H1 (cell line): ENCODE measurements around the gene FAM83G. TPM values are rescaled to one million over a fixed set of nuclear protein-coding genes. Genes with fewer than 3 reads are reported as not detected.

ENCODE experiments used
- CTCF ChIA-PET: fragments of 300-600 bp; sonication (Branson Sonifier 250); formaldehyde crosslinking; loops from one replicate; lab custom pipeline; 2021; ENCODE audit not compliant: partially characterized antibody; lab: Charles Lee
- POLR2A ChIA-PET: fragments of 300-600 bp; sonication (Branson Sonifier 250); formaldehyde crosslinking; loops from one replicate; lab custom pipeline; 2021; ENCODE audit warnings: inconsistent platforms; ENCODE audit not compliant: partially characterized antibody; lab: Charles Lee
- DNase-seq, 2 experiments: peaks; one replicate each; pipeline versions ENCODE4 v3.0.0 to v3.0.0-alpha.2; 2010 to 2022; ENCODE audit warnings: low spot score in 2 of 2, low read depth in 1 of 2, mixed read lengths in 1 of 2
- FAIRE-seq: peaks from 2 replicates; lab custom pipeline; 2011; peaks lifted over from hg19 to GRCh38; lab: Jason Lieb, UNC
- H2AFZ ChIP-seq: 2 replicates; pipeline ENCODE4 v1.8.1; 2012; ENCODE audit warnings: low read length, inconsistent platforms
- H2AK5ac ChIP-seq: 2 replicates; pipeline ENCODE4 v1.6.1; 2013; ENCODE audit warnings: low read depth, low read length
- H2BK120ac ChIP-seq: replicated peaks from 2 replicates; pipeline ENCODE3; 2013; ENCODE audit warnings: low read depth, low read length, inconsistent platforms
- H2BK12ac ChIP-seq: 2 replicates; pipeline ENCODE4 v1.6.1; 2013; ENCODE audit warnings: low read depth, low read length
- H2BK15ac ChIP-seq: 2 replicates; pipeline ENCODE4 v1.6.1; 2013; ENCODE audit warnings: low read length
- H2BK20ac ChIP-seq: 2 replicates; pipeline ENCODE4 v1.6.1; 2013; ENCODE audit warnings: low read length
- H2BK5ac ChIP-seq: 2 replicates; pipeline ENCODE4 v1.6.1; 2013; ENCODE audit warnings: low read depth, low read length
- H3K14ac ChIP-seq: 2 replicates; pipeline ENCODE4 v1.6.1; 2013; ENCODE audit warnings: inconsistent platforms; ENCODE audit not compliant: insufficient read length
- H3K18ac ChIP-seq: 2 replicates; pipeline ENCODE4 v1.6.1; 2013; ENCODE audit warnings: low read length; ENCODE audit errors: extremely low read depth
- H3K23ac ChIP-seq: 2 replicates; pipeline ENCODE4 v1.6.1; 2013; ENCODE audit warnings: inconsistent platforms; ENCODE audit not compliant: insufficient read length
- H3K23me2 ChIP-seq: 2 replicates; pipeline ENCODE4 v1.6.1; 2013; ENCODE audit warnings: low read depth, low read length
- H3K27ac ChIP-seq: 2 replicates; pipeline ENCODE4 v1.6.1; 2011; ENCODE audit warnings: low read depth, low read length, inconsistent platforms
- H3K27me3 ChIP-seq, 4 experiments: replicated peaks in 1 of 4; 1 replicate in 1 of 4; 2 replicates in 3 of 4; pipeline versions ENCODE4 v1.6.1 to v1.8.1; 2011 to 2013; ENCODE audit warnings: low read length in 3 of 4, mild to moderate bottlenecking in 3 of 4, inconsistent platforms in 2 of 4, mixed read lengths in 2 of 4, moderate library complexity in 1 of 4; ENCODE audit not compliant: control insufficient read depth in 3 of 4, insufficient read depth in 3 of 4; ENCODE audit errors: extremely low read depth in 1 of 4
- H3K36me3 ChIP-seq, 4 experiments: 2 replicates each; pipeline versions ENCODE4 v1.6.1 to v1.8.1; 2011 to 2013; ENCODE audit warnings: mild to moderate bottlenecking in 4 of 4, low read length in 3 of 4, moderate library complexity in 2 of 4, control low read depth in 1 of 4, inconsistent platforms in 1 of 4; ENCODE audit not compliant: insufficient read depth in 4 of 4, control insufficient read depth in 2 of 4
- H3K4ac ChIP-seq: replicated peaks from 2 replicates; pipeline ENCODE3; 2013; ENCODE audit warnings: low read length, low read depth, mixed read lengths, inconsistent platforms; ENCODE audit not compliant: insufficient read length
- H3K4me1 ChIP-seq, 4 experiments: replicated peaks in 1 of 4; 1 replicate in 1 of 4; 2 replicates in 3 of 4; pipeline versions ENCODE4 v1.6.1 to v1.8.1; 2011 to 2013; ENCODE audit warnings: low read length in 3 of 4, inconsistent platforms in 2 of 4, mixed read lengths in 1 of 4; ENCODE audit not compliant: insufficient read depth in 4 of 4, control insufficient read depth in 3 of 4
- H3K4me2 ChIP-seq, 2 experiments: 2 replicates each; pipeline versions ENCODE4 v1.6.1 to v1.8.1; 2011 to 2013; ENCODE audit warnings: low read depth in 2 of 2, low read length in 2 of 2, control low read depth in 1 of 2, inconsistent platforms in 1 of 2, mild to moderate bottlenecking in 1 of 2; ENCODE audit not compliant: insufficient read depth in 1 of 2
- H3K4me3 ChIP-seq, 4 experiments: fragments of 200-600, 300-600 bp in 1 of 4; sonication (generic), shearing (Covaris generic), sonication (Bioruptor Twin) in 1 of 4; 2 replicates each; pipeline versions ENCODE4 v1.5.1 to v1.8.1; 2011 to 2016; ENCODE audit warnings: low read length in 4 of 4, low read depth in 3 of 4, control low read depth in 2 of 4, inconsistent platforms in 2 of 4, mild to moderate bottlenecking in 2 of 4, mixed read lengths in 1 of 4, moderate library complexity in 1 of 4; ENCODE audit not compliant: insufficient read depth in 2 of 4; ENCODE audit errors: extremely low read depth in 1 of 4
- H3K56ac ChIP-seq: replicated peaks from 2 replicates; pipeline ENCODE3; 2013; ENCODE audit warnings: low read depth, mild to moderate bottlenecking, mixed read lengths, low read length, inconsistent platforms; ENCODE audit not compliant: insufficient read length
- H3K79me1 ChIP-seq: 2 replicates; pipeline ENCODE4 v1.6.1; 2013; ENCODE audit warnings: low read depth, low read length, control low read depth
- H3K79me2 ChIP-seq, 2 experiments: 2 replicates each; pipeline versions ENCODE4 v1.6.1 to v1.8.1; 2012 to 2013; ENCODE audit warnings: low read length in 2 of 2, mild to moderate bottlenecking in 2 of 2, inconsistent platforms in 1 of 2; ENCODE audit not compliant: insufficient read depth in 2 of 2, control insufficient read depth in 1 of 2
- H3K9ac ChIP-seq, 4 experiments: replicated peaks in 1 of 4; 1 replicate in 1 of 4; 2 replicates in 3 of 4; pipeline versions ENCODE4 v1.6.1 to v1.8.1; 2011 to 2013; ENCODE audit warnings: low read depth in 3 of 4, low read length in 3 of 4, control low read depth in 2 of 4, mild to moderate bottlenecking in 2 of 4, moderate library complexity in 2 of 4, inconsistent platforms in 1 of 4; ENCODE audit errors: extremely low read depth in 1 of 4
- H3K9me3 ChIP-seq, 2 experiments: 2 replicates each; pipeline versions ENCODE4 v1.6.1 to v1.8.1; 2012 to 2013; ENCODE audit warnings: mild to moderate bottlenecking in 2 of 2, moderate library complexity in 2 of 2, control low read depth in 1 of 2, inconsistent platforms in 1 of 2, low read depth in 1 of 2, low read length in 1 of 2, mixed read lengths in 1 of 2; ENCODE audit not compliant: insufficient read depth in 2 of 2
- H4K20me1 ChIP-seq, 2 experiments: replicated peaks in 1 of 2; 2 replicates each; pipeline versions ENCODE3 to v1.8.1; 2011 to 2013; ENCODE audit warnings: inconsistent platforms in 2 of 2, low read length in 2 of 2, mild to moderate bottlenecking in 1 of 2; ENCODE audit not compliant: insufficient read depth in 2 of 2, control insufficient read depth in 1 of 2
- H4K5ac ChIP-seq: 2 replicates; pipeline ENCODE4 v1.6.1; 2013; ENCODE audit warnings: low read length, low read depth, mixed read lengths, inconsistent platforms; ENCODE audit not compliant: insufficient read length
- H4K8ac ChIP-seq: 2 replicates; pipeline ENCODE4 v1.8.0; 2013; ENCODE audit warnings: mild to moderate bottlenecking, moderate library complexity, low read length, inconsistent platforms; ENCODE audit not compliant: insufficient read depth; ENCODE audit errors: extremely low read depth
- H4K91ac ChIP-seq: replicated peaks from 2 replicates; pipeline ENCODE3; 2013; ENCODE audit warnings: low read length, mixed read lengths, inconsistent platforms; ENCODE audit not compliant: insufficient read length
- ASH2L ChIP-seq: fragments of 200-600, 300-600 bp; sonication (generic); IDR thresholded peaks from one replicate; pipeline ENCODE4 v1.7.1; 2017; ENCODE audit warnings: low read length
- CEBPB ChIP-seq: IDR thresholded peaks from 2 replicates; pipeline ENCODE4 v1.6.1; 2012; ENCODE audit warnings: low read depth, low read length
- CREB1 ChIP-seq: IDR thresholded peaks from 2 replicates; pipeline ENCODE4 v1.6.1; 2012; ENCODE audit warnings: inconsistent platforms
- E2F6 ChIP-seq: IDR thresholded peaks from 2 replicates; pipeline ENCODE4 v1.6.1; 2012; ENCODE audit warnings: inconsistent platforms
- POLR2A ChIP-seq, 2 experiments: IDR thresholded peaks; 1 replicate in 1 of 2; 2 replicates in 1 of 2; pipeline ENCODE4 v1.6.1; 2011; ENCODE audit warnings: low read depth in 2 of 2, low read length in 2 of 2, mild to moderate bottlenecking in 2 of 2; ENCODE audit errors: control extremely low read depth in 1 of 2
- SIRT6 ChIP-seq: IDR thresholded peaks from one replicate; pipeline ENCODE4 v1.7.1; 2012; ENCODE audit warnings: low read length, inconsistent platforms
- WGBS, 2 experiments: shearing (Covaris generic) in 1 of 2; methylation state at CpG; one replicate each; pipeline versions ENCODE4 v1.1.6 to v1.1.7; 2013 to 2015; ENCODE audit warnings: low lambda C conversion rate in 2 of 2, mixed read lengths in 2 of 2, inconsistent platforms in 1 of 2, low coverage in 1 of 2, missing lambda C conversion rate in 1 of 2; ENCODE audit not compliant: insufficient replicate concordance in 2 of 2, insufficient coverage in 1 of 2, insufficient read length in 1 of 2; ENCODE audit errors: extremely low coverage in 1 of 2, missing lambda C conversion rate in 1 of 2; 5-methylcytosine and 5-hydroxymethylcytosine counted together
- polyA plus RNA-seq, 7 experiments: library from polyadenylated mRNA; depleted of rRNA in 3 of 7; stranded (reverse) in 5 of 7; unstranded in 2 of 7; fragments of >200 nt in 5 of 7; fragments of 200-250 nt in 2 of 7; gene quantifications; 1 replicate in 5 of 7; 2 replicates in 1 of 7; 4 replicates in 1 of 7; pipeline versions ENCODE4 v1.2.1 to v1.2.3, GENCODE V29; 2011 to 2013; ENCODE audit warnings: missing spikeins in 2 of 7, mixed read lengths in 2 of 7
- total RNA-seq: library from RNA; stranded (reverse); fragmentation: NEBNext Ultra II Directional; extraction: Animal tissue kit (Norgen Biotek cat#: 25700); gene quantifications from 2 replicates; pipeline ENCODE4 v1.2.1, GENCODE V29; 2021

FAM83G gene
- total and polyA plus RNA-seq, 2 of the 8 experiments (the other 6 are each of a cell fraction or from before 2014, with no cell fraction given): 15.4 to 29.0 TPM

- H3K23me2 ChIP-seq: no peaks in the 10 kb centered on the region
- H4K20me1 ChIP-seq: peaks cover 16 to 39% of the 10 kb centered on the region in 2 experiments
- H3K9ac ChIP-seq: no peak overlapping the region
- no peak overlapping the region for H2AFZ ChIP-seq
- no peak overlapping the region for H3K56ac ChIP-seq
- no peak overlapping the region for H3K4ac ChIP-seq
- H3K4me3 ChIP-seq: no peak overlapping the region
- no peak for FAIRE-seq
- no peak overlapping the region for H2BK15ac ChIP-seq
- WGBS, 2 experiments: 90% methylated on average over 2 of the region's 2 CpGs; no CpG with 5 or more reads in 1 of the 2 experiments
- no peaks in the 10 kb centered on the region for H3K27me3 ChIP-seq
- H3K23ac ChIP-seq: no peak overlapping the region
- ChIA-PET POLR2A (interaction anchor here (1.0 kb wide), 1 partner anchor 8 kb away, joined by 6 read pairs; the partner anchor contains the start of gene FAM83G), CTCF (interaction anchor here (0.7 to 4.3 kb wide), 6 partner anchors 26 to 47 kb away, joined by 3 to 18 read pairs (median 4); no protein-coding TSS in a partner anchor)
- DNase-seq: no peak
- no peak overlapping the region for H3K27ac ChIP-seq
- no peak overlapping the region for H3K4me2 ChIP-seq
- peaks cover 40% of the 10 kb centered on the region for H3K79me1 ChIP-seq
- no peak overlapping the region for H3K18ac ChIP-seq
- H2BK120ac ChIP-seq: no peak overlapping the region
- H4K91ac ChIP-seq: no peak overlapping the region
- no peak overlapping the region for H4K8ac ChIP-seq
- no peaks in the 10 kb centered on the region for H3K4me1 ChIP-seq
- no peaks in the 10 kb centered on the region for H3K9me3 ChIP-seq
- no peak overlapping the region for H3K14ac ChIP-seq
- no peak overlapping the region for H2BK20ac ChIP-seq
- no peak overlapping the region for H2BK12ac ChIP-seq
- H3K36me3 ChIP-seq: peaks cover 2 to 20% (median 4%) of the 10 kb centered on the region in 4 experiments; a peak in 5 of 8 replicates
- peaks cover 8 to 90% of the 10 kb centered on the region in 2 experiments; a peak in 3 of 4 replicates for H3K79me2 ChIP-seq
- no peak overlapping the region for H4K5ac ChIP-seq
- H2AK5ac ChIP-seq: no peak overlapping the region
- no peak overlapping the region for H2BK5ac ChIP-seq
- TF ChIP-seq ASH2L (no peak), CEBPB (no peak), CREB1 (no peak), E2F6 (no peak), SIRT6 (no peak), POLR2A (IDR thresholded peaks at IDR 0.05; ENCODE audit: control extremely low read depth in 1 of 2, low read depth in 2 of 2, low read length in 2 of 2) (no peak)
Measured at GRCh38 chr17:18996458-18996857, 8.1 kb downstream of the FAM83G start.
